Thymus (tissue), 11 donors: ENCODE results near the gene MGAT4B. TPM values are rescaled to one million over a fixed set of nuclear protein-coding genes. Genes with fewer than 3 reads are reported as not detected.

Experiments
- DNase-seq, 9 donors: peaks; one replicate each; pipeline ENCODE4 v3.0.0-alpha.2; 2013; ENCODE audit warnings: low spot score in 9 of 9, low read depth in 6 of 9, missing footprints in 1 of 9
- H3K27ac ChIP-seq, 2 donors: one replicate each; pipeline ENCODE4 v1.5.1; 2013; ENCODE audit warnings: control low read depth in 1 of 2, low read depth in 1 of 2, low read length in 1 of 2, mild to moderate bottlenecking in 1 of 2, moderate library complexity in 1 of 2
- H3K27me3 ChIP-seq, 2 donors: one replicate each; pipeline ENCODE4 v1.5.1; 2013; ENCODE audit warnings: low read length in 1 of 2; ENCODE audit not compliant: control insufficient read depth in 2 of 2, insufficient read depth in 1 of 2
- H3K36me3 ChIP-seq, 2 donors: one replicate each; pipeline ENCODE4 v1.5.1; 2013; ENCODE audit warnings: low read length in 1 of 2, mild to moderate bottlenecking in 1 of 2, moderate library complexity in 1 of 2; ENCODE audit not compliant: control insufficient read depth in 2 of 2, insufficient read depth in 2 of 2
- H3K4me1 ChIP-seq, 2 donors: one replicate each; pipeline ENCODE4 v1.5.1; 2013; ENCODE audit warnings: low read length in 2 of 2; ENCODE audit not compliant: control insufficient read depth in 2 of 2, insufficient read depth in 2 of 2
- H3K4me3 ChIP-seq, 2 donors: one replicate each; pipeline ENCODE4 v1.5.1; 2013; ENCODE audit warnings: low read length in 2 of 2, control low read depth in 1 of 2, mild to moderate bottlenecking in 1 of 2
- H3K9me3 ChIP-seq, 2 donors: one replicate each; pipeline ENCODE4 v1.5.1; 2013; ENCODE audit warnings: low read length in 1 of 2, mild to moderate bottlenecking in 1 of 2; ENCODE audit not compliant: control insufficient read depth in 2 of 2, insufficient read depth in 1 of 2
- WGBS: extraction: QIAGEN DNeasy Blood & Tissue Kit; methylation state at CpG from one replicate; pipeline ENCODE4 v1.1.7; 2013; 5-methylcytosine and 5-hydroxymethylcytosine counted together
- polyA plus RNA-seq: library from polyadenylated mRNA; stranded (reverse); fragments of 200-250 nt; gene quantifications from one replicate; pipeline ENCODE4 v1.2.3, GENCODE V29; 2013
- total RNA-seq: library from RNA; stranded (reverse); fragments of 120-200 nt; gene quantifications from one replicate; pipeline ENCODE4 v1.2.4, GENCODE V29; 2013
- donor health status: healthy.

Gene MGAT4B
- total and polyA plus RNA-seq, 2 donors, result 23.6 to 56.7 TPM

DNA sequence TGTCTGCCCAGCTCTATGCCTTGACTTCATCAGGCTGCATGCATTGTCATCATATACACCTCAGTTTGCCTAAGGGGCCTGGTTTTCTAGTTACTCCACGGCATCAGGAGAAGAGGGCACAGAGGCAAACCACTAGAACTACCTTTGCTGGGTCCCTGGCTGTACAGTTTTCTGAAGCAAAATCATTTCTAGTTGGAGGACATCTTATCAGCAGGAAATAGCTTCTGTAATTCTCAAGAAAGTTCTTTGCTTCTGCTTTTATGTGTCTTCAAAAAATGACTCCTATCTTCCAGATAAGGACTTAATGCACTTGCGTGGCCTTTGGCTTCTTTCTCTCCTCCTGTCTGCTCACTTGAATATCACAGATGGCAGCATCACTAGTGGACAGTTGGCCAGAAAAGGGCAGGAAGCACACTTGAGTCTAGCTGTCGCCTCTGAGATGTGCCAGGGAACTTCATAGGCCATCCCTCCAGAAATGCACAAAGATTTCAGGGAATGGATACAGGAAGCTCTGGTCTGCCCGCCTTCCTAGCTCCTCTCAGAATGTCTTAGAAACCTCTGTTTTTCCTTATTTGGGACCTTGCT, 35.3 kb downstream of the MGAT4B start:
- WGBS, result 94% methylated on average over 4 of the region's 4 CpGs
- Histone ChIP-seq H3K4me3 (no peak overlapping the region), H3K4me1 (no peaks in the 10 kb centered on the region), H3K27ac (no peak overlapping the region), H3K27me3 (no peaks in the 10 kb centered on the region), H3K36me3 (peaks cover 88 to 93% of the 10 kb centered on the region in 2 donors), H3K9me3 (no peaks in the 10 kb centered on the region)
- DNase-seq, result no peak

DNA sequence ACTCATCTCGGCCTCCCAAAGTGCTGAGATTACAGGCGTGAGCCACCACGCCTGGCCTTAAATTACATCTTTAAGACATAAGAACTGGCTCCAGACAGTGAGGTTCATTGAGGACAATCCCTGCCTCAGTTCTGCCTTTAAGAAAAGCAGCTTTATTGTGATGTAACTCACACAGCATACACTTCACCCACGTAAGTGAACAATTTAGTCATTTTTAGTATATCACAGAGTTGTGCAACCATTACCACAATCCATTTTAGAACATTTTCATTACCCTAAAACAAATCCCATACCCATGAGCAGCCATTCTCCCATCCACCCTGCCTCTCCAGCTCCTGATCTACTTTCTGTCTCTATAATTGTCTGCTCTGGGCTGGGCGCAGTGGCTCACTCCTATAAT, 36.9 kb downstream of the MGAT4B start:
- WGBS, result 90% methylated on average over 5 of the region's 5 CpGs
- Histone ChIP-seq H3K36me3 (peaks cover 87 to 94% of the 10 kb centered on the region in 2 donors), H3K4me3 (no peak overlapping the region), H3K4me1 (no peaks in the 10 kb centered on the region), H3K27ac (no peak overlapping the region), H3K27me3 (no peaks in the 10 kb centered on the region), H3K9me3 (no peaks in the 10 kb centered on the region)
- DNase-seq, result no peak

DNA sequence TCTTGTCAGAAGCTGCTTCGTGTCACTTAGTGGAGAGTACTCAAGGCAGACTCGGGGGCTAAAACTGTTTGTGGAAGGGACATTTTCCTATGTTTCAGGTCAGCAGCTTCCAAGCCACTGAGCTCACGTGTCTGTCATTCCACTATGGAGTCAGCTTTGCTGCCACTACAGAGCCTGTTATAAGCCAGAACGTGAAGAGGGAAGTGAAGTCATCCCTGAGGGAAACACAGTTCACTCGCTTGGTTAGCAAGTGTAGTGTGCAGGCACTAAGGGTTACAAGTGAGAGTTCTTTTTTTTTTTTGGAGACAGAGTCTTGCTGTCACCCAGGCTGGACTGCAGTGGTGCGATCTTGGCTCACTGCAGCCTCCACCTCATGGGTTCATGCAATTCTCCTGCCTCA, 37.4 kb downstream of the MGAT4B start:
- Histone ChIP-seq H3K4me3 (no peak overlapping the region), H3K36me3 (peaks cover 82 to 89% of the 10 kb centered on the region in 2 donors), H3K27me3 (no peaks in the 10 kb centered on the region), H3K4me1 (no peaks in the 10 kb centered on the region), H3K9me3 (no peaks in the 10 kb centered on the region), H3K27ac (no peak overlapping the region)
- DNase-seq, result no peak
- WGBS, result 96% methylated on average over 6 of the region's 6 CpGs

DNA sequence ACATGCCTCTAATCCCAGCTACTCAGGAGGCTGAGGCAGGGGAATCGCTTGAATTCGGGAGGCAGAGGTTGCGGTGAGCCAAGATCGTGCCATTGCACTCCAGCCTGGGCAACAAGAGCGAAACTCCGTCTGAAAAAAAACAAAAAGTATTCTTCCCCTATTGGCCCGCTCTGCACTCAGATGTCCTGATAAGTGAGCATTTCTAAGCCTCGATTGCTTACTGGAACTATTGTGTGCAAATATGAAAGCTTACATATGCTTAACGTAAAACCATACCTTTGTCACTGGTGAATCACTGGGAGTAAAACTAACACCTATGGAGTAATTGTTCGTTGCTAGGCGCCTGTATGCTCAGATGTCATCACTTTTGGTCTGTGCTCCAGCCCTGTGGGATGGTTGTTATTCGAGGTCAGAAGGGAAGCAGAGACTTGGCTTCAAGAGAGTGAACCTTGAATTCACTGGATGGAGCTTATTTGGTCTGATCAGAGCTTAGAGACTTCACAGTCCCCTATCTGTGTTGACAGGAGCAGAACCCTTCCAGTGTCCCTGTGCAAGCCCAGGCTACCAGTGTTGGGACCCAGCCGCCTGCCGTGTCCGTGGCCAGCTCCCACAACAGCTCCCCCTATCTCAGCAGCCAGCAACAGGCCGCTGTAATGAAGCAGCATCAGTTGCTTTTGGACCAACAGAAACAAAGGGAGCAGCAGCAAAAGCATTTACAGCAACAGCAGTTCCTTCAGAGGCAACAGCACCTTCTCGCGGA, 38.2 kb downstream of the MGAT4B start:
- peaks cover 77 to 81% of the 10 kb centered on the region in 2 donors for H3K36me3 ChIP-seq

DNA sequence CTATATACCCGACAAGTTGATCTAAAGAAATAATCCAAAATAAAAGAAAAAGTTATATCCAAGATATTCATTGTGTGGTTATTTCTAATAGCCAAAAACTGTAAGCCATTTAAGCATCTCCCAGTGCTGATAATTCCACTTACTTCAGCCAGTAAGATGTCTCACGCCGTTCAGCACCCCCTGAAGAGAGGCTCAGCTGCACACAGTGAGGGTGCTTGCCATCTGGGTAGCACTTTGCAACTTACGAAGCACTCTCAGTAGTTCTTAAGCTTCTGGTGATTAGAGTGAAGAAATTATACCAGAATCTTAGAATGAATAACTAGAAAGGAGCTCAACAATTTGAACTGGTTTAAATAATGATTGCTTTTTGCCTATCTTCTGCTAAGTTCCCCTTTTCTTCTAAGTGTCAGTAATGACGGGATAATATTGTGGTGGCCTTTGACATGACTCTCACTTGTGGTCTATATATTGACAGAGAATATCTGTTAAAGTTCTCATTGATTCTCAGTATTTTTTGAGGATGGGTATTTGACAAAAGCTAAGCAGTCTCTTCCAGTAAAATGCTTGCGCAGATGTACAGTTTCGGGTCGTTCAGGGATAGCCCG, 39.1 kb downstream of the MGAT4B start:
- Histone ChIP-seq H3K4me1 (peaks cover 0 to 8% of the 10 kb centered on the region in 2 donors), H3K4me3 (no peak overlapping the region), H3K9me3 (no peaks in the 10 kb centered on the region), H3K27ac (no peak overlapping the region), H3K27me3 (no peaks in the 10 kb centered on the region), H3K36me3 (peaks cover 72% of the 10 kb centered on the region in 2 donors)
- DNase-seq, result no peak
- WGBS, result 99% methylated on average over 9 of the region's 9 CpGs

More for the DNA sequence above, 38.2 kb downstream of the MGAT4B start:
- no peak for DNase-seq
- no peaks in the 10 kb centered on the region for H3K27me3 ChIP-seq
- no peaks in the 10 kb centered on the region for H3K9me3 ChIP-seq
- peaks cover 0 to under 1% of the 10 kb centered on the region in 2 donors for H3K4me1 ChIP-seq
- WGBS, result 94% methylated on average over 18 of the region's 18 CpGs
- no peak overlapping the region for H3K4me3 ChIP-seq
- H3K27ac ChIP-seq, result no peak overlapping the region

DNA sequence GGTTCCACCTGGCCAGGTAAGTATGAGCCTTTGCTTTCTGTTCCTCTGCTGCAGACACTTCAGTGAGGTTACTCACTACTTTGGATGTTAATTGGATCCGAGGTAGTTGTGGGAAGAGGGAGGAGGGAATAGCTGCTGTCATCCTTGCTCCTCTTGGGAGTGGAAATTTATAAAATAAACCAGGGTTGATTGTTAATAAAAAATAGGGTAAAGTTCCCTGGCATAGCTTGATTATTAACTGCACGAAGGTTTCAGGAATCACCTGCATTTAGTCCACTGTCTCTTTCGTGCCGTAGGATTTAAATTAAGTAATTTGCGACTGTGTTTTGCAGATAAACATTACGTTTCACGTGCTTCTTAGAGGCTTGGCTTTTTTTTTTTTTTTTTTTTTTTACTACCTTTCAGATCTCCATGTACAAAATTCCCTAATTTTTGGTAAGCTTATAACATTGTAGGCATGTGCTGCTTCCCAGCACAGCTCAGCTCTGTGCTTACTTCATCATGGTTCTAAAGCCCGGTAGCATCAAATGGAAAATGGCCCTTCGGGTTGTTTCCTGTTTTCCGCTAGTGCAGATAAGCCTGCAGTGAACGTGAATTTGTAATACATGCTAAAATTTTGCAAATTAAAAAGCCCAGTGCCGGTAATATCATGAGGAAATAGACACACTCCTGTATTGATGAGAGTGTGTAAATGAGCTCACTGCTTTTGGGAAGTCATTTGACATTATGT, 39.8 kb downstream of the MGAT4B start:
- H3K9me3 ChIP-seq, result no peaks in the 10 kb centered on the region

DNA sequence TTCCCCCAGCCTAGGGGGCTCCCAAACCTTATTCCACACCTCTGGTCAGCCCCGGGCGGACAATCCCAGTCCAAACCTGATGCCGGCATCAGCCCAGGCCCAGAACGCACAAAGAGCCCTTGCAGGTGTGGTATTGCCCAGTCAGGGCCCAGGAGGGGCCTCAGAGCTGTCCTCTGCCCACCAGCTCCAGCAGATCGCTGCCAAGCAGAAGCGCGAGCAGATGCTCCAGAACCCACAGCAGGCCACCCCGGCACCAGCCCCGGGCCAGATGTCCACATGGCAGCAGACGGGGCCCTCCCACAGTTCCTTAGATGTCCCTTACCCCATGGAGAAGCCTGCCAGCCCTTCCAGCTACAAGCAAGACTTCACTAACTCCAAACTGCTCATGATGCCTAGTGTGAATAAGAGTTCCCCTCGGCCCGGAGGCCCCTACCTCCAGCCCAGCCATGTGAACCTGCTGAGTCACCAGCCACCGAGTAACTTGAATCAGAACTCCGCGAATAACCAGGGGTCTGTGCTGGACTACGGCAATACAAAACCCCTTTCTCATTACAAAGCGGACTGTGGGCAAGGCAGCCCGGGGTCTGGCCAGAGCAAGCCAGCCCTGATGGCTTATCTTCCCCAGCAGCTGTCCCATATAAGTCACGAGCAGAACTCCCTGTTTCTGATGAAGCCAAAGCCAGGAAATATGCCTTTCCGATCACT, 40.5 kb downstream of the MGAT4B start:
- no peak overlapping the region for H3K27ac ChIP-seq
- H3K4me3 ChIP-seq, result no peak overlapping the region
- H3K36me3 ChIP-seq, result peaks cover 58 to 60% of the 10 kb centered on the region in 2 donors
- WGBS, result 89% methylated on average over 20 of the region's 20 CpGs
- no peaks in the 10 kb centered on the region for H3K27me3 ChIP-seq
- H3K4me1 ChIP-seq, result peaks cover 5 to 21% of the 10 kb centered on the region in 2 donors
- H3K9me3 ChIP-seq, result no peaks in the 10 kb centered on the region
- no peak for DNase-seq

More for the DNA sequence above, 39.8 kb downstream of the MGAT4B start:
- peaks cover 65 to 68% of the 10 kb centered on the region in 2 donors for H3K36me3 ChIP-seq
- 86% methylated on average over 12 of the region's 12 CpGs for WGBS
- DNase-seq, result no peak
- peaks cover 2 to 15% of the 10 kb centered on the region in 2 donors for H3K4me1 ChIP-seq
- no peak overlapping the region for H3K27ac ChIP-seq
- no peak overlapping the region for H3K4me3 ChIP-seq
- H3K27me3 ChIP-seq, result no peaks in the 10 kb centered on the region

DNA sequence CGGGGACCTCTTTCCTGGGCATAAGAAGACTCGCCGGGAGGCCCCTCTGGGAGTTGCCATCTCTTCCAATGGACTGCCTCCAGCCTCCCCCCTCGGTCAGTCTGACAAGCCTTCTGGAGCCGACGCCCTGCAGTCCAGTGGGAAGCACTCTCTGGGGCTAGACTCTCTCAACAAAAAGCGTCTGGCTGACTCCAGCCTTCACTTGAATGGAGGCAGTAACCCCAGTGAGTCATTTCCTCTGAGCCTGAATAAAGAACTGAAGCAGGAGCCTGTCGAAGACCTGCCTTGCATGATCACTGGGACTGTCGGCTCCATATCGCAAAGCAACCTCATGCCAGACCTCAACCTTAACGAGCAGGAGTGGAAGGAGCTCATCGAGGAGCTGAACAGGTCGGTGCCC, 41.3 kb downstream of the MGAT4B start:
- Histone ChIP-seq H3K27me3 (no peaks in the 10 kb centered on the region), H3K36me3 (peaks cover 51 to 53% of the 10 kb centered on the region in 2 donors), H3K4me1 (peaks cover 5 to 27% of the 10 kb centered on the region in 2 donors), H3K4me3 (no peak overlapping the region), H3K9me3 (no peaks in the 10 kb centered on the region), H3K27ac (no peak overlapping the region)
- no peak for DNase-seq
- WGBS, result 95% methylated on average over 13 of the region's 13 CpGs
